ENCODE results near the gene CEPT1. TPM values are rescaled to one million over a fixed set of nuclear protein-coding genes. Genes with fewer than 3 reads are reported as not detected.

The CEPT1 gene
- total RNA-seq, 2 donors from 2014 or later = 16.9 to 26.0 TPM

GRCh38 chr1:111145542-111145941 is 5.5 kb downstream of the CEPT1 start:
- no peak overlapping the region for H3K4me3 ChIP-seq
- no peak for ATAC-seq
- DNase-seq = no peak
- TF ChIP-seq, protein P1, sequence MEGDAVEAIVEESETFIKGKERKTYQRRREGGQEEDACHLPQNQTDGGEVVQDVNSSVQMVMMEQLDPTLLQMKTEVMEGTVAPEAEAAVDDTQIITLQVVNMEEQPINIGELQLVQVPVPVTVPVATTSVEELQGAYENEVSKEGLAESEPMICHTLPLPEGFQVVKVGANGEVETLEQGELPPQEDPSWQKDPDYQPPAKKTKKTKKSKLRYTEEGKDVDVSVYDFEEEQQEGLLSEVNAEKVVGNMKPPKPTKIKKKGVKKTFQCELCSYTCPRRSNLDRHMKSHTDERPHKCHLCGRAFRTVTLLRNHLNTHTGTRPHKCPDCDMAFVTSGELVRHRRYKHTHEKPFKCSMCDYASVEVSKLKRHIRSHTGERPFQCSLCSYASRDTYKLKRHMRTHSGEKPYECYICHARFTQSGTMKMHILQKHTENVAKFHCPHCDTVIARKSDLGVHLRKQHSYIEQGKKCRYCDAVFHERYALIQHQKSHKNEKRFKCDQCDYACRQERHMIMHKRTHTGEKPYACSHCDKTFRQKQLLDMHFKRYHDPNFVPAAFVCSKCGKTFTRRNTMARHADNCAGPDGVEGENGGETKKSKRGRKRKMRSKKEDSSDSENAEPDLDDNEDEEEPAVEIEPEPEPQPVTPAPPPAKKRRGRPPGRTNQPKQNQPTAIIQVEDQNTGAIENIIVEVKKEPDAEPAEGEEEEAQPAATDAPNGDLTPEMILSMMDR (IDR thresholded peaks at IDR 0.05) = no peak
- TF ChIP-seq POLR2A (IDR thresholded peaks at IDR 0.05) = no peak
- 85 to 100% methylated on average over 1 to 2 of the region's 2 CpGs for WGBS, 2 donors
- H3K27me3 ChIP-seq = no peaks in the 10 kb centered on the region
- intact Hi-C loops (cut with DNase I) = no loop called here
- H3K27ac ChIP-seq = no peak overlapping the region
- peaks cover 30% of the 10 kb centered on the region for H3K4me1 ChIP-seq
- peaks cover 0 to 13% of the 10 kb centered on the region in 2 donors for H3K36me3 ChIP-seq (replicated peaks in 1 of 2; ENCODE audit: insufficient read depth in 1 of 2, low read depth in 2 of 2)
- H3K9me3 ChIP-seq = no peaks in the 10 kb centered on the region

- Histone ChIP-seq H3K36me3 (replicated peaks in 1 of 2; ENCODE audit: insufficient read depth in 1 of 2, low read depth in 2 of 2) (peaks cover 0 to 13% of the 10 kb centered on the region in 2 donors), H3K4me1 (peaks cover 25% of the 10 kb centered on the region), H3K27me3 (no peaks in the 10 kb centered on the region), H3K27ac (no peak overlapping the region), H3K4me3 (no peak overlapping the region), H3K9me3 (no peaks in the 10 kb centered on the region)
- TF ChIP-seq, protein P1 (IDR thresholded peaks at IDR 0.05) = no peak
- no peak for TF ChIP-seq POLR2A (IDR thresholded peaks at IDR 0.05)
- intact Hi-C loops (cut with DNase I) = no loop called here
- no peak for DNase-seq
- no peak for ATAC-seq
Measured at GRCh38 chr1:111145963-111146768, 6.1 kb downstream of the CEPT1 start.

GRCh38 chr1:111147948-111148347 is 7.9 kb downstream of the CEPT1 start:
- H3K9me3 ChIP-seq = no peaks in the 10 kb centered on the region
- H3K4me1 ChIP-seq = peaks cover 11% of the 10 kb centered on the region
- H3K4me3 ChIP-seq = no peak overlapping the region
- DNase-seq = no peak
- no peak overlapping the region for H3K27ac ChIP-seq
- intact Hi-C loops (cut with DNase I) = no loop called here
- no peaks in the 10 kb centered on the region for H3K27me3 ChIP-seq
- H3K36me3 ChIP-seq (replicated peaks in 1 of 2; ENCODE audit: insufficient read depth in 1 of 2, low read depth in 2 of 2) = peaks cover 0 to 13% of the 10 kb centered on the region in 2 donors
- no peak for ATAC-seq
- 40 to 45% methylated on average over 3 of the region's 3 CpGs for WGBS, 2 donors
- no peak for TF ChIP-seq POLR2A (IDR thresholded peaks at IDR 0.05)
- TF ChIP-seq, protein P1 (IDR thresholded peaks at IDR 0.05) = no peak

GRCh38 chr1:111148376-111148881 is 8.4 kb downstream of the CEPT1 start:
- intact Hi-C loops (cut with DNase I) = no loop called here
- peaks cover 11% of the 10 kb centered on the region for H3K4me1 ChIP-seq
- H3K27me3 ChIP-seq = no peaks in the 10 kb centered on the region
- ATAC-seq (no peak), DNase-seq (no peak)
- 73 to 82% methylated on average over 2 of the region's 2 CpGs for WGBS, 2 donors
- no peak overlapping the region for H3K4me3 ChIP-seq
- TF ChIP-seq, protein P1 (IDR thresholded peaks at IDR 0.05) = no peak
- no peak for TF ChIP-seq POLR2A (IDR thresholded peaks at IDR 0.05)
- H3K27ac ChIP-seq = no peak overlapping the region
- H3K36me3 ChIP-seq (replicated peaks in 1 of 2; ENCODE audit: insufficient read depth in 1 of 2, low read depth in 2 of 2) = peaks cover 0 to 14% of the 10 kb centered on the region in 2 donors
- no peaks in the 10 kb centered on the region for H3K9me3 ChIP-seq

Measured in body of pancreas (tissue), 4 donors.